Smooth muscle cell (in vitro differentiated cells): ENCODE data around the gene FAM187B. TPM values are rescaled to one million over a fixed set of nuclear protein-coding genes. Genes with fewer than 3 reads are reported as not detected.

ENCODE experiments used
- DNase-seq: peaks from one replicate; lab custom pipeline; 2025; ENCODE audit not compliant: unreplicated experiment; lab: John Stamatoyannopoulos, UW
- H2AFZ ChIP-seq: fragments of 200-600 bp; sonication (generic); 2 replicates; pipeline ENCODE4 v1.6.0; 2016; ENCODE audit warnings: antibody characterized with exemption, low read depth, mild to moderate bottlenecking
- H3F3A ChIP-seq: fragments of 200-600 bp; sonication (generic); 2 replicates; pipeline ENCODE4 v1.6.0; 2017; ENCODE audit warnings: antibody characterized with exemption, low read depth
- H3K27ac ChIP-seq: fragments of 200-600 bp; sonication (generic); 2 replicates; pipeline ENCODE4 v1.5.1; 2016; ENCODE audit warnings: low read depth, mild to moderate bottlenecking
- H3K27me3 ChIP-seq: fragments of 200-600 bp; sonication (generic); 2 replicates; pipeline ENCODE4 v1.6.1; 2016; ENCODE audit warnings: low read depth, mild to moderate bottlenecking
- H3K36me3 ChIP-seq: fragments of 200-600 bp; sonication (generic); 2 replicates; pipeline ENCODE4 v1.5.1; 2016; ENCODE audit warnings: low read depth
- H3K4me1 ChIP-seq: fragments of 200-600 bp; sonication (generic); 2 replicates; pipeline ENCODE4 v1.5.1; 2016; ENCODE audit warnings: low read depth
- H3K4me2 ChIP-seq: fragments of 200-600 bp; sonication (generic); 2 replicates; pipeline ENCODE4 v1.6.0; 2016; ENCODE audit warnings: mild to moderate bottlenecking
- H3K4me3 ChIP-seq: fragments of 200-600 bp; sonication (generic); 2 replicates; pipeline ENCODE4 v1.5.1; 2016; ENCODE audit warnings: mild to moderate bottlenecking
- H3K79me2 ChIP-seq: fragments of 200-600 bp; sonication (generic); 2 replicates; pipeline ENCODE4 v1.6.0; 2016; ENCODE audit warnings: low read depth, mild to moderate bottlenecking
- H3K9ac ChIP-seq: fragments of 200-600 bp; sonication (generic); 2 replicates; pipeline ENCODE4 v1.6.0; 2016; ENCODE audit warnings: low read depth
- H3K9me3 ChIP-seq: fragments of 200-600 bp; sonication (generic); replicated peaks from 2 replicates; pipeline ENCODE4 v1.5.1; 2016; ENCODE audit warnings: low read depth
- H4K20me1 ChIP-seq: fragments of 200-600 bp; sonication (generic); 2 replicates; pipeline ENCODE4 v1.6.0; 2016; ENCODE audit warnings: low read depth
- WGBS: methylation state at CpG from one replicate; pipeline ENCODE4 v1.1.7; 2016; ENCODE audit warnings: low lambda C conversion rate; 5-methylcytosine and 5-hydroxymethylcytosine counted together
- polyA plus RNA-seq: library from polyadenylated mRNA; unstranded; fragments of >200 nt; fragmentation: Nextera tagmentation; extraction: Ambion mirVana; gene quantifications from 2 replicates; pipeline ENCODE4 v1.2.1, GENCODE V29; 2016
- total RNA-seq: library from RNA; depleted of rRNA; stranded (reverse); fragments of >200 nt; gene quantifications from 2 replicates; pipeline ENCODE4 v1.2.3, GENCODE V29; 2014
- TF ChIP-seq, protein P1 (sequence below): fragments of 200-600 bp; sonication (generic); IDR thresholded peaks from 2 replicates; pipeline ENCODE4 v1.5.1; 2017; ENCODE audit warnings: borderline replicate concordance, mild to moderate bottlenecking, antibody characterized with exemption; ENCODE audit not compliant: insufficient read depth, poor library complexity, severe bottlenecking

FAM187B gene
- total and polyA plus RNA-seq, 2 experiments from 2014 or later = not detected

DNA sequence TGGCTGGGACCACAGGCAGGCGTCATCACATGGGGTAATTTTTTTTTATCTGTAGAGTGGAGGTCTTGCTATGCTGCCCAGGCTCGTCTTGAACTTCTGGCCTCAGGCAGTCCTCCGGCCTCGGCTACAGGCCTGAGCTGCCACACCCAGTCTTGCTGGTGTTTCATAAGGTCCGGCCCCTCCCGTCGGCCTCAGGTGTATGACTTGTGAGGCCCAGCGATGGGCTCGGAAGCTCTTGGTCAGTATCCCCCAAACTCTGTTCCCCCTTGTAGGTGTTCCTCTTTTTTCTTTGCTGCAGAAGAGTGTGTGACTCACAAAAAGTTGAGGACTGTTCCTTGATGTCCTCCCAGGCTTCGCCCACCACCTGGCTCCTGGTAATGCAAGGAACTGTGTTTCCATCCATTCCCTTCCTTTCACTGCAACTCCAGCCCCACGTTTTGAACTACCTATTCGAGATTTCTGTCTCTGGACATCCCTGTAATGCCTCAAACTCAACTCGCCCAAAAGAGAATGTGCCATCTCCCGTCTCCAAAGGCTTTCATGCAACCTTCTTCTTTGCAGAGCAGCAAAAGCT lies 45.2 kb upstream of the FAM187B start:
- no peak overlapping the region for H3K27ac ChIP-seq
- H4K20me1 ChIP-seq = peaks cover 14% of the 10 kb centered on the region
- TF ChIP-seq, protein P1, sequence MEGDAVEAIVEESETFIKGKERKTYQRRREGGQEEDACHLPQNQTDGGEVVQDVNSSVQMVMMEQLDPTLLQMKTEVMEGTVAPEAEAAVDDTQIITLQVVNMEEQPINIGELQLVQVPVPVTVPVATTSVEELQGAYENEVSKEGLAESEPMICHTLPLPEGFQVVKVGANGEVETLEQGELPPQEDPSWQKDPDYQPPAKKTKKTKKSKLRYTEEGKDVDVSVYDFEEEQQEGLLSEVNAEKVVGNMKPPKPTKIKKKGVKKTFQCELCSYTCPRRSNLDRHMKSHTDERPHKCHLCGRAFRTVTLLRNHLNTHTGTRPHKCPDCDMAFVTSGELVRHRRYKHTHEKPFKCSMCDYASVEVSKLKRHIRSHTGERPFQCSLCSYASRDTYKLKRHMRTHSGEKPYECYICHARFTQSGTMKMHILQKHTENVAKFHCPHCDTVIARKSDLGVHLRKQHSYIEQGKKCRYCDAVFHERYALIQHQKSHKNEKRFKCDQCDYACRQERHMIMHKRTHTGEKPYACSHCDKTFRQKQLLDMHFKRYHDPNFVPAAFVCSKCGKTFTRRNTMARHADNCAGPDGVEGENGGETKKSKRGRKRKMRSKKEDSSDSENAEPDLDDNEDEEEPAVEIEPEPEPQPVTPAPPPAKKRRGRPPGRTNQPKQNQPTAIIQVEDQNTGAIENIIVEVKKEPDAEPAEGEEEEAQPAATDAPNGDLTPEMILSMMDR = no peak
- no peak for DNase-seq
- H3K4me3 ChIP-seq = no peak overlapping the region
- H3K4me2 ChIP-seq = no peak overlapping the region
- H2AFZ ChIP-seq = no peak overlapping the region
- no peaks in the 10 kb centered on the region for H3K9me3 ChIP-seq
- no peaks in the 10 kb centered on the region for H3K27me3 ChIP-seq
- no peaks in the 10 kb centered on the region for H3K79me2 ChIP-seq
- no peak overlapping the region for H3K9ac ChIP-seq
- 79% methylated on average over 14 of the region's 14 CpGs for WGBS
- H3K36me3 ChIP-seq = no peaks in the 10 kb centered on the region
- peaks cover 3% of the 10 kb centered on the region for H3K4me1 ChIP-seq
- H3F3A ChIP-seq = no peaks in the 10 kb centered on the region

DNA sequence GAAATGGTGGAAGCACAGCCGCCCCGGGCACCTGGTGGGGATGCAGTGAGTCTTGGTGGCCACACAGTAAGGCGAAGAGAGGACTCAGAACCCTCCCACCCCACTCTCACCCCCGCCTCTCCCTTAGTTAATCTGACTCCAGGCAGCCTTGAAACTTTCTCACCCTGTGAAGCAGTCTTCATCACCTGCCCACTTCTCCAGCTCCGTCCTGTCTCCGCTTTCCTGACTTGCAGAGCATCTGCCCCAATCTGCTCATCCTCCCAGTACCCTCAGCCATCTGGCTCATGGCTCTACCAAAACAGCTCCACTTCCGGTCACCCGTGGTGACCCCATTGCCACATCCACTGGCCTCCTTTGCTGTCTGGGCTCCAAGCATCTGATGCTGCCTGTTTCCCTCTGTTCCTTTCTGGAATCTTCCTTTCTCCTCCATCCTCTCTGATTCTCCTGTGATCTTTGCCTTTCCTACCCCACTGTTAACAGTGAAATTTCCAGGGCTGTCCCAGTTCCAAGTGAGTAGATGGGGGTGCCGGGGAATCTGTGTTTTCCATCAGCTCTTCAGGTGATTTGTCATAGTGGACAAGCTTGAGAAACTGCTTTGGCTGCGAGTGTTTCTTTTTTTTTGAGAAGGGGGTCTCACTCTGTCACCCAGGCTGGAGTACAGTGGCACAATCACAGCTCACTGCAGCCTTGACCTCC lies 44.6 kb upstream of the FAM187B start:
- Histone ChIP-seq H3K9ac (no peak overlapping the region), H2AFZ (no peak overlapping the region), H3K4me2 (no peak overlapping the region), H3K79me2 (no peaks in the 10 kb centered on the region), H3F3A (no peaks in the 10 kb centered on the region), H4K20me1 (peaks cover 14% of the 10 kb centered on the region), H3K4me3 (no peak overlapping the region), H3K36me3 (no peaks in the 10 kb centered on the region), H3K9me3 (no peaks in the 10 kb centered on the region), H3K27ac (no peak overlapping the region), H3K27me3 (no peaks in the 10 kb centered on the region), H3K4me1 (peaks cover 3% of the 10 kb centered on the region)
- 94% methylated on average over 10 of the region's 10 CpGs for WGBS
- no peak for DNase-seq
- TF ChIP-seq, protein P1 = no peak

DNA sequence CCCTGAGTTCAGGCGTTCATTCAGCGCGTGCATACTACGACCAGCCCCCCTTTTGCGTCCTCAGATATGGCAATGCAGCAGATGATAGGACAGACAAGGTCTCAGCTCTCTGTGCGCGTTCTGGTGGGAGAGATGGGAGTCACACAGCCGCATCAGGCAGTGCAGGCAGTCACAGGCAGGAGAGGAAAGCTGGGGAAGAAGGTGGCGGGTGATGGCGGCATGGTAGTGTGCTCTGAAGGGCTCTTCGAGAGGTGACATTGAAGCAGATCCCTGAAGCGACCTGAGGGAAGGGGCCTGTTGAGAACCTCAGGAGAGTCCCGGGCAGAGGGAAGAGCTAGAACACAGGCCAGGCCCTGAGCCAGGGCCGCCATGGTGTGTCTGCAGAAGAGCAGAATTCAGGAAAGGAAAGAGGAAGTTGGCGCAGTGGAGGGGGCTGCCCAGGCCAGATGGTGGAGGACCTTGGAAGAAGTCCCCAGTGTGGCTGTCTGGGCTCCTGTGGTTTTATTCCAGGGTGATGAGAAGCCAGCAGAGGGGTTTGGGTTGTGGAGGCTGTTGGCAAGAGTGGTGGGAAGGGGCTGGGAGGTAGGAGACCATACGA lies 43.7 kb upstream of the FAM187B start:
- Histone ChIP-seq H3K27me3 (no peaks in the 10 kb centered on the region), H3K4me2 (no peak overlapping the region), H4K20me1 (peaks cover 14% of the 10 kb centered on the region), H3F3A (no peaks in the 10 kb centered on the region), H3K79me2 (peaks cover 6% of the 10 kb centered on the region), H3K27ac (no peak overlapping the region), H3K9me3 (no peaks in the 10 kb centered on the region), H2AFZ (no peak overlapping the region), H3K36me3 (no peaks in the 10 kb centered on the region), H3K4me1 (peaks cover 3% of the 10 kb centered on the region), H3K4me3 (no peak overlapping the region), H3K9ac (no peak overlapping the region)
- TF ChIP-seq, protein P1 = no peak
- DNase-seq = no peak
- WGBS = 97% methylated on average over 16 of the region's 16 CpGs
